H1 (cell line): ENCODE results near the gene TEKTIP1. TPM values are rescaled to one million over a fixed set of nuclear protein-coding genes. Genes with fewer than 3 reads are reported as not detected.
A peak's percentile ranks its signal among the peaks of the same experiment; 100 is the strongest.

ENCODE experiments used
- ASH2L ChIP-seq: fragments of 200-600, 300-600 bp; sonication (generic); IDR thresholded peaks from one replicate; pipeline ENCODE4 v1.7.1; 2017; ENCODE audit warnings: low read length
- BRCA1 ChIP-seq: IDR thresholded peaks from 2 replicates; pipeline ENCODE4 v1.6.1; 2012; ENCODE audit warnings: low read depth, low read length, improper control_type of control experiment
- CBX8 ChIP-seq: fragments of 300-800, 300-1000 bp; sonication (generic); IDR thresholded peaks from 2 replicates; pipeline ENCODE4 v1.7.1; 2016; ENCODE audit warnings: low read depth, low read length, borderline replicate concordance
- CEBPB ChIP-seq: IDR thresholded peaks from 2 replicates; pipeline ENCODE4 v1.6.1; 2012; ENCODE audit warnings: low read depth, low read length
- EGR1 ChIP-seq: IDR thresholded peaks from 2 replicates; pipeline ENCODE4 v1.6.1; 2011; ENCODE audit warnings: low read depth, low read length, borderline replicate concordance
- EZH2 ChIP-seq: fragments of 200-600 bp; sonication (generic); IDR thresholded peaks from 2 replicates; pipeline ENCODE4 v1.7.1; 2012; ENCODE audit warnings: low read depth, mild to moderate bottlenecking, moderate library complexity, low read length, inconsistent platforms; ENCODE audit not compliant: severe bottlenecking
- KDM4A ChIP-seq: IDR thresholded peaks from one replicate; pipeline ENCODE4 v1.7.1; 2012; ENCODE audit warnings: low read depth, mild to moderate bottlenecking, moderate library complexity, low read length, inconsistent platforms; ENCODE audit not compliant: severe bottlenecking
- SUZ12 ChIP-seq: fragments of 200-600 bp; sonication (generic); IDR thresholded peaks from 2 replicates; pipeline ENCODE4 v1.6.1; 2012; ENCODE audit warnings: mild to moderate bottlenecking, inconsistent platforms, low read length, moderate library complexity, mixed read lengths
- TEAD4 ChIP-seq: IDR thresholded peaks from 2 replicates; pipeline ENCODE4 v1.6.1; 2012; ENCODE audit warnings: low read depth, low read length, inconsistent platforms, mixed read lengths
- polyA plus RNA-seq, 7 experiments: library from polyadenylated mRNA; depleted of rRNA in 3 of 7; stranded (reverse) in 5 of 7; unstranded in 2 of 7; fragments of >200 nt in 5 of 7; fragments of 200-250 nt in 2 of 7; gene quantifications; 1 replicate in 5 of 7; 2 replicates in 1 of 7; 4 replicates in 1 of 7; pipeline versions ENCODE4 v1.2.1 to v1.2.3, GENCODE V29; 2011 to 2013; ENCODE audit warnings: missing spikeins in 2 of 7, mixed read lengths in 2 of 7
- total RNA-seq: library from RNA; stranded (reverse); fragmentation: NEBNext Ultra II Directional; extraction: Animal tissue kit (Norgen Biotek cat#: 25700); gene quantifications from 2 replicates; pipeline ENCODE4 v1.2.1, GENCODE V29; 2021
- TF ChIP-seq, protein P1 (sequence below): fragments of 300-600 bp; sonication (generic); IDR thresholded peaks from 2 replicates; pipeline ENCODE4 v1.7.1; 2012; ENCODE audit warnings: low read length, moderate library complexity, mild to moderate bottlenecking, inconsistent platforms; ENCODE audit not compliant: insufficient replicate concordance

Gene TEKTIP1
- total and polyA plus RNA-seq, 2 of the 8 experiments (the other 6 are each of a cell fraction or from before 2014, with no cell fraction given), result 1.1 TPM; not detected in 1

- TF ChIP-seq SUZ12 (peak; percentile 61; the same call in 1 of the 2 replicates), CEBPB (no peak), KDM4A (peak; percentile 30), ASH2L (no peak), EZH2 (no peak), TEAD4 (no peak; the same call in 1 of the 2 replicates), CBX8 (no peak), BRCA1 (no peak), EGR1 (peak; percentile 41; the same call in 1 of the 2 replicates)
- TF ChIP-seq, protein P1, sequence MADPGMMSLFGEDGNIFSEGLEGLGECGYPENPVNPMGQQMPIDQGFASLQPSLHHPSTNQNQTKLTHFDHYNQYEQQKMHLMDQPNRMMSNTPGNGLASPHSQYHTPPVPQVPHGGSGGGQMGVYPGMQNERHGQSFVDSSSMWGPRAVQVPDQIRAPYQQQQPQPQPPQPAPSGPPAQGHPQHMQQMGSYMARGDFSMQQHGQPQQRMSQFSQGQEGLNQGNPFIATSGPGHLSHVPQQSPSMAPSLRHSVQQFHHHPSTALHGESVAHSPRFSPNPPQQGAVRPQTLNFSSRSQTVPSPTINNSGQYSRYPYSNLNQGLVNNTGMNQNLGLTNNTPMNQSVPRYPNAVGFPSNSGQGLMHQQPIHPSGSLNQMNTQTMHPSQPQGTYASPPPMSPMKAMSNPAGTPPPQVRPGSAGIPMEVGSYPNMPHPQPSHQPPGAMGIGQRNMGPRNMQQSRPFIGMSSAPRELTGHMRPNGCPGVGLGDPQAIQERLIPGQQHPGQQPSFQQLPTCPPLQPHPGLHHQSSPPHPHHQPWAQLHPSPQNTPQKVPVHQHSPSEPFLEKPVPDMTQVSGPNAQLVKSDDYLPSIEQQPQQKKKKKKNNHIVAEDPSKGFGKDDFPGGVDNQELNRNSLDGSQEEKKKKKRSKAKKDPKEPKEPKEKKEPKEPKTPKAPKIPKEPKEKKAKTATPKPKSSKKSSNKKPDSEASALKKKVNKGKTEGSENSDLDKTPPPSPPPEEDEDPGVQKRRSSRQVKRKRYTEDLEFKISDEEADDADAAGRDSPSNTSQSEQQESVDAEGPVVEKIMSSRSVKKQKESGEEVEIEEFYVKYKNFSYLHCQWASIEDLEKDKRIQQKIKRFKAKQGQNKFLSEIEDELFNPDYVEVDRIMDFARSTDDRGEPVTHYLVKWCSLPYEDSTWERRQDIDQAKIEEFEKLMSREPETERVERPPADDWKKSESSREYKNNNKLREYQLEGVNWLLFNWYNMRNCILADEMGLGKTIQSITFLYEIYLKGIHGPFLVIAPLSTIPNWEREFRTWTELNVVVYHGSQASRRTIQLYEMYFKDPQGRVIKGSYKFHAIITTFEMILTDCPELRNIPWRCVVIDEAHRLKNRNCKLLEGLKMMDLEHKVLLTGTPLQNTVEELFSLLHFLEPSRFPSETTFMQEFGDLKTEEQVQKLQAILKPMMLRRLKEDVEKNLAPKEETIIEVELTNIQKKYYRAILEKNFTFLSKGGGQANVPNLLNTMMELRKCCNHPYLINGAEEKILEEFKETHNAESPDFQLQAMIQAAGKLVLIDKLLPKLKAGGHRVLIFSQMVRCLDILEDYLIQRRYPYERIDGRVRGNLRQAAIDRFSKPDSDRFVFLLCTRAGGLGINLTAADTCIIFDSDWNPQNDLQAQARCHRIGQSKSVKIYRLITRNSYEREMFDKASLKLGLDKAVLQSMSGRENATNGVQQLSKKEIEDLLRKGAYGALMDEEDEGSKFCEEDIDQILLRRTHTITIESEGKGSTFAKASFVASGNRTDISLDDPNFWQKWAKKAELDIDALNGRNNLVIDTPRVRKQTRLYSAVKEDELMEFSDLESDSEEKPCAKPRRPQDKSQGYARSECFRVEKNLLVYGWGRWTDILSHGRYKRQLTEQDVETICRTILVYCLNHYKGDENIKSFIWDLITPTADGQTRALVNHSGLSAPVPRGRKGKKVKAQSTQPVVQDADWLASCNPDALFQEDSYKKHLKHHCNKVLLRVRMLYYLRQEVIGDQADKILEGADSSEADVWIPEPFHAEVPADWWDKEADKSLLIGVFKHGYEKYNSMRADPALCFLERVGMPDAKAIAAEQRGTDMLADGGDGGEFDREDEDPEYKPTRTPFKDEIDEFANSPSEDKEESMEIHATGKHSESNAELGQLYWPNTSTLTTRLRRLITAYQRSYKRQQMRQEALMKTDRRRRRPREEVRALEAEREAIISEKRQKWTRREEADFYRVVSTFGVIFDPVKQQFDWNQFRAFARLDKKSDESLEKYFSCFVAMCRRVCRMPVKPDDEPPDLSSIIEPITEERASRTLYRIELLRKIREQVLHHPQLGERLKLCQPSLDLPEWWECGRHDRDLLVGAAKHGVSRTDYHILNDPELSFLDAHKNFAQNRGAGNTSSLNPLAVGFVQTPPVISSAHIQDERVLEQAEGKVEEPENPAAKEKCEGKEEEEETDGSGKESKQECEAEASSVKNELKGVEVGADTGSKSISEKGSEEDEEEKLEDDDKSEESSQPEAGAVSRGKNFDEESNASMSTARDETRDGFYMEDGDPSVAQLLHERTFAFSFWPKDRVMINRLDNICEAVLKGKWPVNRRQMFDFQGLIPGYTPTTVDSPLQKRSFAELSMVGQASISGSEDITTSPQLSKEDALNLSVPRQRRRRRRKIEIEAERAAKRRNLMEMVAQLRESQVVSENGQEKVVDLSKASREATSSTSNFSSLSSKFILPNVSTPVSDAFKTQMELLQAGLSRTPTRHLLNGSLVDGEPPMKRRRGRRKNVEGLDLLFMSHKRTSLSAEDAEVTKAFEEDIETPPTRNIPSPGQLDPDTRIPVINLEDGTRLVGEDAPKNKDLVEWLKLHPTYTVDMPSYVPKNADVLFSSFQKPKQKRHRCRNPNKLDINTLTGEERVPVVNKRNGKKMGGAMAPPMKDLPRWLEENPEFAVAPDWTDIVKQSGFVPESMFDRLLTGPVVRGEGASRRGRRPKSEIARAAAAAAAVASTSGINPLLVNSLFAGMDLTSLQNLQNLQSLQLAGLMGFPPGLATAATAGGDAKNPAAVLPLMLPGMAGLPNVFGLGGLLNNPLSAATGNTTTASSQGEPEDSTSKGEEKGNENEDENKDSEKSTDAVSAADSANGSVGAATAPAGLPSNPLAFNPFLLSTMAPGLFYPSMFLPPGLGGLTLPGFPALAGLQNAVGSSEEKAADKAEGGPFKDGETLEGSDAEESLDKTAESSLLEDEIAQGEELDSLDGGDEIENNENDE, result no peak
Observed at GRCh38 chr19:3505598-3506383, 33.2 kb upstream of the TEKTIP1 start, which contains the start of gene FZR1 (continued).
